Adrenal gland (tissue), 5 donors: ENCODE measurements around the gene ZFP92.

Experiments used
- CTCF ChIP-seq, 6 experiments: fragments of 450-650 bp in 4 of 6; fragments of 200-600 bp in 2 of 6; sonication (generic) in 1 of 6; IDR thresholded peaks; 1 replicate in 5 of 6; 2 replicates in 1 of 6; pipeline versions ENCODE4 v1.5.1 to v1.8.0; 2016 to 2021; ENCODE audit warnings: antibody characterized with exemption in 6 of 6, mild to moderate bottlenecking in 2 of 6, moderate library complexity in 1 of 6
- POLR2A ChIP-seq, 2 donors: fragments of 450-650 bp; IDR thresholded peaks; one replicate each; pipeline ENCODE4 v1.6.1; 2017; ENCODE audit warnings: antibody characterized with exemption in 2 of 2, mild to moderate bottlenecking in 2 of 2, moderate library complexity in 1 of 2
- donor health status: DM: no; HTN: no; CAD: no.

GRCh38 chrX:153395613-153396319 is 15.5 kb upstream of the ZFP92 start:
- TF ChIP-seq CTCF (IDR thresholded peaks at IDR 0.05) (no peak), POLR2A (IDR thresholded peaks at IDR 0.05) (no peak)
